GM18907 (cell line): ENCODE measurements around the gene RABIF.
"Not testable (repeated sequence)": the region's sequence is repeated elsewhere in the genome, so short reads cannot be mapped to it uniquely, and the experiment has no call there.

Experiments
- ATAC-seq: cut with Tn5 transposase; IDR thresholded peaks from one replicate; pipeline ENCODE4 v1.9.1; 2021; ENCODE audit warnings: mild to moderate bottlenecking, moderate library complexity; ENCODE audit not compliant: unreplicated experiment

The RABIF gene

GRCh38 chr1:202835548-202836072 lies 53.3 kb downstream of the RABIF start:
- ATAC-seq = no peak

- no peak for ATAC-seq
These were observed 54.0 kb downstream of the RABIF start for GRCh38 chr1:202834771-202835547.

- ATAC-seq = no peak
These were observed 57.0 kb downstream of the RABIF start for GRCh38 chr1:202831906-202832305.

- ATAC-seq = not testable (repeated sequence)
These were observed 59.7 kb downstream of the RABIF start for GRCh38 chr1:202829223-202829622.
